Osteocyte (in vitro differentiated cells): ENCODE data around the gene LDB2. TPM values are rescaled to one million over a fixed set of nuclear protein-coding genes. Genes with fewer than 3 reads are reported as not detected.

Source experiments
- DNase-seq: peaks from one replicate; pipeline ENCODE4 v3.0.0; 2021; ENCODE audit warnings: mixed read lengths; ENCODE audit not compliant: unreplicated experiment; ENCODE audit errors: extremely low spot score
- H3K27ac Mint-ChIP-seq: one replicate; pipeline ENCODE4 v1.8.0; 2021; ENCODE audit warnings: mild to moderate bottlenecking, mixed read lengths; ENCODE audit not compliant: unreplicated experiment
- H3K27me3 Mint-ChIP-seq: one replicate; pipeline ENCODE4 v1.8.0; 2021; ENCODE audit warnings: mixed read lengths; ENCODE audit not compliant: unreplicated experiment
- H3K36me3 Mint-ChIP-seq: one replicate; pipeline ENCODE4 v1.8.0; 2021; ENCODE audit warnings: mixed read lengths; ENCODE audit not compliant: unreplicated experiment
- H3K4me1 Mint-ChIP-seq: one replicate; pipeline ENCODE4 v1.8.0; 2021; ENCODE audit warnings: mixed read lengths; ENCODE audit not compliant: unreplicated experiment
- H3K4me3 Mint-ChIP-seq: one replicate; pipeline ENCODE4 v1.8.0; 2021; ENCODE audit warnings: mild to moderate bottlenecking, moderate library complexity, mixed read lengths; ENCODE audit not compliant: unreplicated experiment
- H3K9me3 Mint-ChIP-seq: one replicate; pipeline ENCODE4 v1.8.0; 2021; ENCODE audit warnings: mixed read lengths; ENCODE audit not compliant: unreplicated experiment
- total RNA-seq: library from RNA; stranded (reverse); gene quantifications from 2 replicates; pipeline ENCODE4 v1.2.1, GENCODE V29; 2021
- TF ChIP-seq, protein P1 (sequence below): fragments of 200-600 bp; sonication (generic); IDR thresholded peaks from 2 replicates; pipeline ENCODE4 v1.5.0; 2021; ENCODE audit warnings: antibody characterized with exemption, mild to moderate bottlenecking, moderate library complexity

Gene LDB2
- total RNA-seq, 1 donor from 2014 or later, result 8.7 TPM

DNA sequence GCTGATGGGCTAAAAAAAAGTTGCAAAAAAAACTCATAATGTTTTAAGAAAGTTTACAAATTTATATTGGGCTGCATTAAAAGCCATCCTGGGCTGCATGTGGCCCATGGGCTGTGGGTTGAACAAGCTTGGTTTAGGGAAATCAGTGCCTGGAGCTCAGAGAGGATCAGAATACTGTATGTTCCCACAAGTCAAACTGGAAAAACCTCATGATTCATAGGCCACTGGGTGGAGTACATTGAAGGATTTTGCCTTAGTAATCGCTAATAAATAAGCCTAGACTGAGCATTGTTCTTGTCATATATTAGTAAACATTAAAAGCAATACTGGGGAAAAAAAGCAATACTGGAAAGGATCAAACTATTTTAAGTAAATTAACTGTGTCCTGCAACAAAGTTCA is 425.9 kb downstream of the LDB2 start:
- Mint-ChIP-seq H3K27me3 (no peaks in the 10 kb centered on the region), H3K4me3 (no peak overlapping the region), H3K27ac (no peak overlapping the region), H3K9me3 (peaks cover 20% of the 10 kb centered on the region), H3K4me1 (no peaks in the 10 kb centered on the region), H3K36me3 (no peaks in the 10 kb centered on the region)
- DNase-seq, result no peak
- TF ChIP-seq, protein P1, sequence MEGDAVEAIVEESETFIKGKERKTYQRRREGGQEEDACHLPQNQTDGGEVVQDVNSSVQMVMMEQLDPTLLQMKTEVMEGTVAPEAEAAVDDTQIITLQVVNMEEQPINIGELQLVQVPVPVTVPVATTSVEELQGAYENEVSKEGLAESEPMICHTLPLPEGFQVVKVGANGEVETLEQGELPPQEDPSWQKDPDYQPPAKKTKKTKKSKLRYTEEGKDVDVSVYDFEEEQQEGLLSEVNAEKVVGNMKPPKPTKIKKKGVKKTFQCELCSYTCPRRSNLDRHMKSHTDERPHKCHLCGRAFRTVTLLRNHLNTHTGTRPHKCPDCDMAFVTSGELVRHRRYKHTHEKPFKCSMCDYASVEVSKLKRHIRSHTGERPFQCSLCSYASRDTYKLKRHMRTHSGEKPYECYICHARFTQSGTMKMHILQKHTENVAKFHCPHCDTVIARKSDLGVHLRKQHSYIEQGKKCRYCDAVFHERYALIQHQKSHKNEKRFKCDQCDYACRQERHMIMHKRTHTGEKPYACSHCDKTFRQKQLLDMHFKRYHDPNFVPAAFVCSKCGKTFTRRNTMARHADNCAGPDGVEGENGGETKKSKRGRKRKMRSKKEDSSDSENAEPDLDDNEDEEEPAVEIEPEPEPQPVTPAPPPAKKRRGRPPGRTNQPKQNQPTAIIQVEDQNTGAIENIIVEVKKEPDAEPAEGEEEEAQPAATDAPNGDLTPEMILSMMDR, result no peak

GRCh38 chr4:16467061-16467460 is 431.4 kb downstream of the LDB2 start:
- Mint-ChIP-seq H3K27me3 (no peaks in the 10 kb centered on the region), H3K27ac (no peak overlapping the region), H3K9me3 (no peaks in the 10 kb centered on the region), H3K4me3 (no peak overlapping the region), H3K36me3 (no peaks in the 10 kb centered on the region), H3K4me1 (no peaks in the 10 kb centered on the region)
- TF ChIP-seq, protein P1, result no peak
- no peak for DNase-seq

DNA sequence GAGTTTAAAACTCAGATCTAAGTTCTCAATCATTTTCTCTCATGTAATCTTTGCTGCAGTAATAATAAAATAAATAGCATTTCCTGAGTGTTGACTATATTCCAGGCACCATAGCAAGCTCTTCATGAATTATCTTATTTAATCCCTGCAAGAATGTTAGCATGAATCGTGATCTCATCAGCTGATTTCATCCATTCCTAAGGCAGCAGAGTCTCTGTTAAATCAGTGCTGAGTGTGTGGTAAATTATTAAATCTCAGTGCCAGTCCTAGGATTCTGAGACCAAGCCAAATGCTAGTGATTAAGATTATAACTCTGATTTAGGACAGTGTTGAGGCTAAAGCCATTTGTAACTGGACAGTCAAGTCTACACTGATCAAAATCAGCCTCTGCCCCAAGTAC is 431.9 kb downstream of the LDB2 start:
- Mint-ChIP-seq H3K4me3 (no peak overlapping the region), H3K4me1 (no peaks in the 10 kb centered on the region), H3K27me3 (no peaks in the 10 kb centered on the region), H3K36me3 (no peaks in the 10 kb centered on the region), H3K9me3 (no peaks in the 10 kb centered on the region), H3K27ac (no peak overlapping the region)
- TF ChIP-seq, protein P1, result no peak
- no peak for DNase-seq

- H3K27me3 Mint-ChIP-seq, result no peaks in the 10 kb centered on the region
- TF ChIP-seq, protein P1, result no peak
These were observed 433.8 kb downstream of the LDB2 start for GRCh38 chr4:16464651-16465050.

DNA sequence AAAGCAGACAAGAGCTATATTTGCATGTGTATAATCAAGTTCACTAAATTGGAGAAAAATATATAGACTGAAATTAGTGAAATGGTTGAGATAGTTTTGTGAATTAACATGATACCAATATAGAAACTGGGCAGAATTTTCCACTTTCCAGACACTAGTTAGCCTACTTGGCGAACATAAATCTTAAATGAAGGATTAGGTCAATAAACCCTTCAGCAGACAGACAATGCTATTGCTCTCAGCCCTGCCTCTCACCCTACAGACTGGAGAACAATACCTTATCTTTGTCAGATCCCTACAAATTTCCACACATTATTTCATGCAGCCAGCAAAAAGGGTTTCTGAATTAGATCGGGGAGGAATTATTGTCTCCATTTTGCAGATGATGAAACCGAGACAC is 435.8 kb downstream of the LDB2 start:
- Mint-ChIP-seq H3K27ac (no peak overlapping the region), H3K36me3 (no peaks in the 10 kb centered on the region), H3K4me3 (no peak overlapping the region), H3K9me3 (no peaks in the 10 kb centered on the region), H3K27me3 (peaks cover 2% of the 10 kb centered on the region), H3K4me1 (no peaks in the 10 kb centered on the region)
- DNase-seq, result no peak
- TF ChIP-seq, protein P1, result no peak

More at GRCh38 chr4:16464651-16465050, 433.8 kb downstream of the LDB2 start:
- Mint-ChIP-seq H3K27ac (no peak overlapping the region), H3K36me3 (no peaks in the 10 kb centered on the region), H3K9me3 (no peaks in the 10 kb centered on the region), H3K4me3 (no peak overlapping the region), H3K4me1 (no peaks in the 10 kb centered on the region)
- DNase-seq, result no peak
